H9 (cell line): Measurements from ENCODE around the gene ARVCF. TPM values are rescaled to one million over a fixed set of nuclear protein-coding genes. Genes with fewer than 3 reads are reported as not detected.

Source experiments
- DNase-seq: peaks from one replicate; pipeline ENCODE4 v3.0.0-alpha.2; 2017
- H2AFZ ChIP-seq: one replicate; pipeline ENCODE4 v1.6.1; 2013; ENCODE audit warnings: mild to moderate bottlenecking, low read length, control low read depth, moderate library complexity
- H2AK5ac ChIP-seq: 2 replicates; pipeline ENCODE4 v1.6.1; 2013; ENCODE audit warnings: low read length, control low read depth, mixed read lengths; ENCODE audit not compliant: insufficient read length
- H2BK120ac ChIP-seq: one replicate; pipeline ENCODE4 v1.6.1; 2013; ENCODE audit warnings: low read depth, mild to moderate bottlenecking, low read length, control low read depth, inconsistent platforms; ENCODE audit not compliant: poor library complexity, severe bottlenecking
- H2BK12ac ChIP-seq: 2 replicates; pipeline ENCODE4 v1.6.1; 2013; ENCODE audit warnings: low read length, control low read depth, mixed read lengths, low read depth; ENCODE audit not compliant: insufficient read length
- H2BK15ac ChIP-seq: 2 replicates; pipeline ENCODE4 v1.6.1; 2013; ENCODE audit warnings: low read depth, low read length, control low read depth
- H2BK20ac ChIP-seq: one replicate; pipeline ENCODE4 v1.6.1; 2013; ENCODE audit warnings: low read depth, mild to moderate bottlenecking, low read length, control low read depth, inconsistent platforms; ENCODE audit not compliant: poor library complexity, severe bottlenecking
- H2BK5ac ChIP-seq: 2 replicates; pipeline ENCODE4 v1.6.1; 2013; ENCODE audit warnings: low read length, control low read depth, mixed read lengths; ENCODE audit not compliant: insufficient read length
- H3K14ac ChIP-seq: 2 replicates; pipeline ENCODE4 v1.6.1; 2013; ENCODE audit warnings: low read length, control low read depth; ENCODE audit not compliant: insufficient read depth
- H3K18ac ChIP-seq: 2 replicates; pipeline ENCODE4 v1.6.1; 2013; ENCODE audit warnings: low read depth, mild to moderate bottlenecking, mixed read lengths, low read length, control low read depth; ENCODE audit not compliant: insufficient read length
- H3K23ac ChIP-seq: 2 replicates; pipeline ENCODE4 v1.6.1; 2013; ENCODE audit warnings: low read length, control low read depth, mixed read lengths, low read depth; ENCODE audit not compliant: insufficient read length
- H3K23me2 ChIP-seq: 2 replicates; pipeline ENCODE4 v1.6.1; 2013; ENCODE audit warnings: low read depth, mild to moderate bottlenecking, mixed read lengths, low read length, control low read depth; ENCODE audit not compliant: insufficient read length, poor library complexity, severe bottlenecking
- H3K27ac ChIP-seq: 2 replicates; pipeline ENCODE4 v1.5.1; 2013; ENCODE audit warnings: low read length, control low read depth, mixed read lengths, low read depth; ENCODE audit not compliant: insufficient read length
- H3K27me3 ChIP-seq: 2 replicates; pipeline ENCODE4 v1.6.1; 2013; ENCODE audit warnings: low read length, control low read depth, inconsistent platforms; ENCODE audit not compliant: insufficient read depth
- H3K4ac ChIP-seq: 2 replicates; pipeline ENCODE4 v1.6.1; 2013; ENCODE audit warnings: low read depth, mild to moderate bottlenecking, control low read depth, inconsistent platforms, low read length, moderate library complexity
- H3K4me1 ChIP-seq: 2 replicates; pipeline ENCODE4 v1.6.1; 2013; ENCODE audit warnings: low read length, control low read depth, inconsistent platforms; ENCODE audit not compliant: insufficient read depth
- H3K4me2 ChIP-seq: 2 replicates; pipeline ENCODE4 v1.6.1; 2013; ENCODE audit warnings: low read length, control low read depth, mixed read lengths; ENCODE audit not compliant: insufficient read length, insufficient read depth
- H3K56ac ChIP-seq: 2 replicates; pipeline ENCODE4 v1.6.1; 2013; ENCODE audit warnings: low read depth, mild to moderate bottlenecking, mixed read lengths, low read length, control low read depth; ENCODE audit not compliant: insufficient read length
- H3K79me1 ChIP-seq: 2 replicates; pipeline ENCODE4 v1.6.1; 2013; ENCODE audit warnings: low read depth, mild to moderate bottlenecking, moderate library complexity, low read length, control low read depth, inconsistent platforms; ENCODE audit not compliant: insufficient read depth, poor library complexity, severe bottlenecking
- H3K79me2 ChIP-seq: 2 replicates; pipeline ENCODE4 v1.6.1; 2013; ENCODE audit warnings: low read length, control low read depth, inconsistent platforms; ENCODE audit not compliant: insufficient read depth
- H3K9ac ChIP-seq: 2 replicates; pipeline ENCODE4 v1.6.1; 2013; ENCODE audit warnings: low read length, control low read depth, mixed read lengths; ENCODE audit not compliant: insufficient read length; ENCODE audit errors: extremely low read depth
- H3K9me3 ChIP-seq: one replicate; pipeline ENCODE4 v1.6.1; 2013; ENCODE audit warnings: low read depth, low read length, inconsistent platforms; ENCODE audit not compliant: control insufficient read depth
- H3T11ph ChIP-seq: one replicate; pipeline ENCODE4 v1.6.1; 2013; ENCODE audit warnings: mild to moderate bottlenecking, low read length, control low read depth, inconsistent platforms
- H4K20me1 ChIP-seq: one replicate; pipeline ENCODE4 v1.6.1; 2013; ENCODE audit not compliant: control insufficient read depth, insufficient read length, insufficient read depth
- H4K5ac ChIP-seq: 2 replicates; pipeline ENCODE4 v1.6.1; 2013; ENCODE audit warnings: low read depth, mild to moderate bottlenecking, mixed read lengths, low read length, control low read depth; ENCODE audit not compliant: insufficient read length
- H4K8ac ChIP-seq: replicated peaks from 2 replicates; pipeline ENCODE4 v1.6.1; 2013; ENCODE audit warnings: low read length, control low read depth, mixed read lengths, low read depth; ENCODE audit not compliant: insufficient read length
- H4K91ac ChIP-seq: 2 replicates; pipeline ENCODE4 v1.6.1; 2013; ENCODE audit warnings: low read depth, mild to moderate bottlenecking, moderate library complexity, mixed read lengths, low read length, control low read depth; ENCODE audit not compliant: insufficient read length
- H3K27ac Mint-ChIP-seq, 3 experiments: 2 replicates in 2 of 3; 3 replicates in 1 of 3; pipeline ENCODE4 v1.8.0; 2020 to 2021; ENCODE audit warnings: mixed read lengths in 3 of 3, mild to moderate bottlenecking in 1 of 3, moderate library complexity in 1 of 3
- H3K27me3 Mint-ChIP-seq: 2 replicates; pipeline ENCODE4 v1.8.0; 2021; ENCODE audit warnings: low read depth, mild to moderate bottlenecking, moderate library complexity, mixed read lengths
- H3K36me3 Mint-ChIP-seq, 3 experiments: 2 replicates in 2 of 3; 3 replicates in 1 of 3; pipeline ENCODE4 v1.8.0; 2020 to 2021; ENCODE audit warnings: low read depth in 3 of 3, mixed read lengths in 3 of 3; ENCODE audit not compliant: insufficient read depth in 1 of 3
- H3K4me1 Mint-ChIP-seq, 2 experiments: 2 replicates each; pipeline ENCODE4 v1.8.0; 2020; ENCODE audit warnings: mixed read lengths in 2 of 2
- H3K4me3 Mint-ChIP-seq, 2 experiments: 2 replicates in 1 of 2; 3 replicates in 1 of 2; pipeline ENCODE4 v1.8.0; 2020 to 2021; ENCODE audit warnings: mild to moderate bottlenecking in 2 of 2, mixed read lengths in 2 of 2, moderate library complexity in 1 of 2
- H3K9me3 Mint-ChIP-seq, 2 experiments: 2 replicates in 1 of 2; 3 replicates in 1 of 2; pipeline ENCODE4 v1.8.0; 2020; ENCODE audit warnings: mild to moderate bottlenecking in 2 of 2, mixed read lengths in 2 of 2, moderate library complexity in 1 of 2
- WGBS: extraction: QIAGEN DNeasy Blood & Tissue Kit; methylation state at CpG from one replicate; pipeline ENCODE4 v1.1.7; 2013; ENCODE audit warnings: missing lambda C conversion rate, low lambda C conversion rate, mixed read lengths; ENCODE audit not compliant: insufficient read length; ENCODE audit errors: extremely low coverage; 5-methylcytosine and 5-hydroxymethylcytosine counted together
- total RNA-seq: library from RNA; stranded (reverse); gene quantifications from 2 replicates; pipeline ENCODE4 v1.2.1, GENCODE V29; 2021
- TF ChIP-seq, protein P1 (sequence below): fragments of 200-600 bp; sonication (generic); conservative IDR thresholded peaks from 3 replicates; pipeline ENCODE4 v1.8.0; 2021; ENCODE audit warnings: antibody characterized with exemption, mild to moderate bottlenecking

The ARVCF gene
- total RNA-seq, 1 experiment from 2014 or later: 40.7 TPM

DNA sequence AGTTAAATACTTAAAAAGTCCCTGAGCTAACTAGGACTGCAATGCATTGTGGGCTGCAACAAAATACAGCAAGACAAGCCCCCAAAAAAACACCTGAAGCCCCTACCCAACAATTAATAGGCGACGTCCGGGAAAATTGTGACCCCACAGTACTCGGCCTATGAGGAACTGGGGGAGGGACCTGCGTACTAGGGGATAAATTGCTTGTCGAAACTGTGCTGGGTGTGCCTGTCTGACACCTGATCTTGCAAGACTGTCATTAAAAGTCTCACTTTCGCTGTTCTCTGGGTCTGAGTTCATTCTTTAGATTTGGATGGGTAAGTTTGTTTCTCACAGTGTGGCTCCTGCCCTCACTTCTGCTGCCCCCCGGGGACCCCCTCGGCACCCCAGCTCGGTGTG, 19.5 kb upstream of the ARVCF start:
- WGBS: no CpG with 5 or more reads among the region's 10 CpGs
- H2AFZ ChIP-seq: no peak overlapping the region
- no peak overlapping the region for H3K56ac ChIP-seq
- H2BK120ac ChIP-seq: no peak overlapping the region
- H3K79me1 ChIP-seq: no peaks in the 10 kb centered on the region
- H3K23me2 ChIP-seq: no peaks in the 10 kb centered on the region
- no peaks in the 10 kb centered on the region for H4K20me1 ChIP-seq
- Mint-ChIP-seq H3K27ac (0 out of 7 replicates have a peak overlapping the region, but pooled peaks of 1 of the 3 experiments have one; percentile 25), H3K4me3 (no peak overlapping the region), H3K27me3 (no peaks in the 10 kb centered on the region; the same call in 1 of the 2 replicates), H3K36me3 (peaks cover 0 to 7% (median 0%) of the 10 kb centered on the region in 3 experiments; a peak in 3 of 7 replicates), H3K9me3 (no peaks in the 10 kb centered on the region), H3K4me1 (peaks cover 0 to 11% of the 10 kb centered on the region in 2 experiments; a peak in 2 of 4 replicates)
- H2AK5ac ChIP-seq: no peak overlapping the region
- H3K14ac ChIP-seq: no peak overlapping the region
- H3K4ac ChIP-seq: no peak overlapping the region
- H3K27me3 ChIP-seq: no peaks in the 10 kb centered on the region; the same call in 1 of the 2 replicates
- no peak overlapping the region for H4K91ac ChIP-seq
- H3K18ac ChIP-seq: no peak overlapping the region
- H2BK12ac ChIP-seq: no peak overlapping the region
- no peak overlapping the region for H2BK15ac ChIP-seq
- no peaks in the 10 kb centered on the region for H3K4me1 ChIP-seq
- H2BK20ac ChIP-seq: no peak overlapping the region
- H3K79me2 ChIP-seq: no peaks in the 10 kb centered on the region
- TF ChIP-seq, protein P1, sequence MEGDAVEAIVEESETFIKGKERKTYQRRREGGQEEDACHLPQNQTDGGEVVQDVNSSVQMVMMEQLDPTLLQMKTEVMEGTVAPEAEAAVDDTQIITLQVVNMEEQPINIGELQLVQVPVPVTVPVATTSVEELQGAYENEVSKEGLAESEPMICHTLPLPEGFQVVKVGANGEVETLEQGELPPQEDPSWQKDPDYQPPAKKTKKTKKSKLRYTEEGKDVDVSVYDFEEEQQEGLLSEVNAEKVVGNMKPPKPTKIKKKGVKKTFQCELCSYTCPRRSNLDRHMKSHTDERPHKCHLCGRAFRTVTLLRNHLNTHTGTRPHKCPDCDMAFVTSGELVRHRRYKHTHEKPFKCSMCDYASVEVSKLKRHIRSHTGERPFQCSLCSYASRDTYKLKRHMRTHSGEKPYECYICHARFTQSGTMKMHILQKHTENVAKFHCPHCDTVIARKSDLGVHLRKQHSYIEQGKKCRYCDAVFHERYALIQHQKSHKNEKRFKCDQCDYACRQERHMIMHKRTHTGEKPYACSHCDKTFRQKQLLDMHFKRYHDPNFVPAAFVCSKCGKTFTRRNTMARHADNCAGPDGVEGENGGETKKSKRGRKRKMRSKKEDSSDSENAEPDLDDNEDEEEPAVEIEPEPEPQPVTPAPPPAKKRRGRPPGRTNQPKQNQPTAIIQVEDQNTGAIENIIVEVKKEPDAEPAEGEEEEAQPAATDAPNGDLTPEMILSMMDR: no peak
- H4K8ac ChIP-seq: no peak overlapping the region
- H3T11ph ChIP-seq: no peak overlapping the region
- no peaks in the 10 kb centered on the region for H3K9me3 ChIP-seq
- H3K4me2 ChIP-seq: no peak overlapping the region
- no peak overlapping the region for H2BK5ac ChIP-seq
- no peak overlapping the region for H4K5ac ChIP-seq
- no peak overlapping the region for H3K27ac ChIP-seq
- DNase-seq: no peak
- H3K23ac ChIP-seq: no peak overlapping the region
- no peak overlapping the region for H3K9ac ChIP-seq
